Colonic mucosa (tissue), 4 donors: ENCODE measurements around the gene PTGER1. TPM values are rescaled to one million over a fixed set of nuclear protein-coding genes. Genes with fewer than 3 reads are reported as not detected.

Experiments used
- DNase-seq: peaks from one replicate; pipeline ENCODE4 v3.0.0-alpha.2; 2020
- H3K27ac ChIP-seq: fragments of 200-600 bp; one replicate; pipeline ENCODE4 v1.8.0; 2021
- H3K27me3 ChIP-seq: fragments of 200-600 bp; one replicate; pipeline ENCODE4 v1.8.0; 2021
- H3K36me3 ChIP-seq: fragments of 200-600 bp; one replicate; pipeline ENCODE4 v1.8.0; 2021
- H3K4me1 ChIP-seq: fragments of 200-600 bp; one replicate; pipeline ENCODE4 v1.8.0; 2021; ENCODE audit warnings: mild to moderate bottlenecking
- H3K4me3 ChIP-seq: fragments of 200-600 bp; one replicate; pipeline ENCODE4 v1.8.0; 2021
- H3K9ac ChIP-seq, 2 donors: one replicate each; pipeline ENCODE4 v1.7.0; 2013; ENCODE audit warnings: control low read depth in 2 of 2, low read depth in 2 of 2, low read length in 2 of 2
- H3K9me3 ChIP-seq: fragments of 200-600 bp; one replicate; pipeline ENCODE4 v1.8.0; 2021
- intact Hi-C: fragments of 100-400 bp; cut with DNase I; formaldehyde crosslinking; loops from one replicate; pipeline ENCODE4 v1.14.1; 2022
- total RNA-seq, 2 donors: library from RNA; stranded (reverse); fragmentation: NEBNext Ultra II Directional in 1 of 2; extraction: Animal tissue kit (Norgen Biotek cat#: 25700) in 1 of 2; gene quantifications; one replicate each; pipeline ENCODE4 v1.2.1, GENCODE V29; 2021
- TF ChIP-seq, protein P1 (sequence below): fragments of 200-600 bp; IDR thresholded peaks from one replicate; pipeline ENCODE4 v1.8.0; 2022; ENCODE audit warnings: antibody characterized with exemption, mild to moderate bottlenecking
- donor health status: healthy.
- donor health status: DM: no; HTN: no; CAD: no.
- donor health status: DM: no; HTN: no; CAD: no.

Gene PTGER1
- total RNA-seq, 2 donors from 2014 or later, result 0.35 to 0.72 TPM

DNA sequence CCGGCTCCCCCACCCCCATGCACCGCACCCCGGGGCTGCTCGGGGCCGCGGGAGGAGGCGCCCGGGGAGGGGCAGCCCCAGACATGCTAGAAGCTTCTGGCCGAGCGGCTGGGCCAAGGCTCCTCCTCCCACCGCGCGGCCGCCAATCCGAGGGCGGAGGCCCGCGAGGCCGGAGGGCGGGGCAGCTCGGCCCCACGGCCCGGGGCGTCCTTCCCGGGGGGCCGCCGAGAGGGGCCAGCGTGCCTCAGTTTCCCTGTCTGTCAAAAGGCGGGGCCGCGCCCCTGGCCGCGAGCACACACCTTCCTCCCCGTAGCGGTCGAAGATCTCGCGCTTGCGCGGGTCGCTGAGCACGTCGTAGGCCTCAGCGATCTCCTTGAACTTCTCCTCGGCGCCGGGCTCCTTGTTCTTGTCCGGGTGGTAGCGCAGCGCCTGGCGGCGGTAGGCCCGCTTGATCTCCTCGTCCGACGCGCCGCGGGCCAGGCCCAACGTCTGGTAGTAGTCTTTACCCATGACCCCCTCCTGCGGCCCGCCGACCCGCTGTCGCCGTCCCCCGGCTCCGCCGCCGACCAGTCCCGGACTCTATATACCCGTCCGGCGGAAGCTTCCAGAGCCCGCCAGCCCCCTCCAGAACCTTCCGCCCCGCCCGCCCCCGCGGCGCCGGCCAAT, 42.8 kb upstream of the PTGER1 start, which contains the start of gene DNAJB1:
Gene DNAJB1 (minus strand): TSS at position 558 of the 666 bp plus-strand sequence. CDS start 48 bp downstream, at position 510.
- peak within 1 kb of the TSS; percentile 68 for H3K4me3 ChIP-seq
- TF ChIP-seq, protein P1, sequence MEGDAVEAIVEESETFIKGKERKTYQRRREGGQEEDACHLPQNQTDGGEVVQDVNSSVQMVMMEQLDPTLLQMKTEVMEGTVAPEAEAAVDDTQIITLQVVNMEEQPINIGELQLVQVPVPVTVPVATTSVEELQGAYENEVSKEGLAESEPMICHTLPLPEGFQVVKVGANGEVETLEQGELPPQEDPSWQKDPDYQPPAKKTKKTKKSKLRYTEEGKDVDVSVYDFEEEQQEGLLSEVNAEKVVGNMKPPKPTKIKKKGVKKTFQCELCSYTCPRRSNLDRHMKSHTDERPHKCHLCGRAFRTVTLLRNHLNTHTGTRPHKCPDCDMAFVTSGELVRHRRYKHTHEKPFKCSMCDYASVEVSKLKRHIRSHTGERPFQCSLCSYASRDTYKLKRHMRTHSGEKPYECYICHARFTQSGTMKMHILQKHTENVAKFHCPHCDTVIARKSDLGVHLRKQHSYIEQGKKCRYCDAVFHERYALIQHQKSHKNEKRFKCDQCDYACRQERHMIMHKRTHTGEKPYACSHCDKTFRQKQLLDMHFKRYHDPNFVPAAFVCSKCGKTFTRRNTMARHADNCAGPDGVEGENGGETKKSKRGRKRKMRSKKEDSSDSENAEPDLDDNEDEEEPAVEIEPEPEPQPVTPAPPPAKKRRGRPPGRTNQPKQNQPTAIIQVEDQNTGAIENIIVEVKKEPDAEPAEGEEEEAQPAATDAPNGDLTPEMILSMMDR, result no peak
- H3K9ac ChIP-seq, result peak within 1 kb of the TSS; percentile 94 to 99
- H3K9me3 ChIP-seq, result no peaks in the 10 kb centered on the region
- peak; percentile 87 for DNase-seq
- peak within 1 kb of the TSS; percentile 97 for H3K27ac ChIP-seq
- peaks cover 16% of the 10 kb centered on the region for H3K4me1 ChIP-seq
- H3K36me3 ChIP-seq, result peaks cover 15% of the 10 kb centered on the region
- no peaks in the 10 kb centered on the region for H3K27me3 ChIP-seq
- intact Hi-C loops, result no loop called here

GRCh38 chr19:14517446-14517839, 42.3 kb upstream of the PTGER1 start:
- H3K36me3 ChIP-seq, result peaks cover 15% of the 10 kb centered on the region
- H3K27ac ChIP-seq, result peak overlapping the region; percentile 97
- intact Hi-C loops, result no loop called here
- DNase-seq, result no peak
- peak overlapping the region; percentile 94 to 99 for H3K9ac ChIP-seq
- TF ChIP-seq, protein P1, result no peak
- peak overlapping the region; percentile 68 for H3K4me3 ChIP-seq
- no peaks in the 10 kb centered on the region for H3K27me3 ChIP-seq
- no peaks in the 10 kb centered on the region for H3K9me3 ChIP-seq
- H3K4me1 ChIP-seq, result peaks cover 16% of the 10 kb centered on the region

DNA sequence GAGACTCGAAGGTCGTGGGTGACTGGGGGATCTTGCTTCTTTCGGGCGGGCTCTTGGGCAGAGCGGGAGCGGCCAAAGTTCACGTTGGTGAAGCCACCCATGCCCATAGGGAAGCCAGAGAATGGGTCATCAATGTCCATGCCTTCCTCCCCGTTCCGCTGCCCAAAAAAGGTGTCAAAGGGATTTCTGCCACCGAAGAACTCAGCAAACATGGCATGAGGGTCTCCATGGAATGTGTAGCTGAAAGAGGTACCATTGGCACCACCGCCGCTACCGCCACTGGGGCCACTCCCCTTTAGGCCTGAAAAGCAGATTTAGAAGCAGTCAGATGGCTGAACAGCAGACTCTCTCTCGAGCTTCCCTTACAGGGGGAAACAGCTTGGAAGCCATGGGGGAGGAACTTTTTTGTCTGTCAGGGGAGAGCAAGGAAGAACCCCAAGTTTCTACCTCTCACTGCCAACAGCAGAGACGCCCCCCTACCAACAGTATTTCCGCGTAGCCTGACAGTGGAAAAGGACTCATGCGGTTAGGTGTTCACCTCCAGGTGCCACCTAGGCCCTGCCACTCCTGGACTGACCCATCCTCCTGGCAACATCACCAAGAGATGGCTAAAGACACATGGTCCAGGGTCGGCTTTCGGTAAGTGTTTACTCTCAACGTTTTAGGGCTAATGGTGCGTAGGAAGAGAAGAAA, 41.7 kb upstream of the PTGER1 start:
- intact Hi-C loops, result no loop called here
- no peaks in the 10 kb centered on the region for H3K27me3 ChIP-seq
- peak; percentile 63 for DNase-seq

DNA sequence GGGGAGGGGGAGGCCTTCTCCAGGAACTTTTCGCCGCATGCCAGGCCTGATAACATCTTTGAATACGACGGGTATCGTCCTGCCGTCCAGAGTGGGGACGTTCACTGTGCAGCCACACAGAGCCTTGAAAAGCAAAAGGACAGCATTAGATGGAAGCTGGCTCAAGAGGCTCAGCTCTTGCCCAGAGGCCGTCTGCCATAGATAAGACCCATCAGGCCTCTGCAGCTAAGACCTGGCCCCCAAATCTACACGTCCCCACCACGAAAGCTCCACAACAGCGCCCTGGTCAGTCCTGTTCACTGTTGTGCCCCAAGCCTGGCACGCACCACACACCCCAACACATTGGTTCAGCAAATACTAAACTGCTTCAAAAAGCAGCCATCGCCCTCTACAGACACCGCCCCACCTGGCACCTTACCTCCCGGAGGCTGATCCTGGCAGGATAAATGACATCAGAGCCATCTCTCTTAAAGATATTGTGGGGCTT, 40.9 kb upstream of the PTGER1 start:
- TF ChIP-seq, protein P1, result no peak
- Histone ChIP-seq H3K9ac (peak overlapping the region; percentile 62 to 94), H3K4me1 (peaks cover 16% of the 10 kb centered on the region), H3K27me3 (no peaks in the 10 kb centered on the region), H3K27ac (peak overlapping the region; percentile 97), H3K9me3 (no peaks in the 10 kb centered on the region), H3K36me3 (peaks cover 15% of the 10 kb centered on the region), H3K4me3 (peak overlapping the region; percentile 68)
- DNase-seq, result peak; percentile 64
- intact Hi-C loops, result no loop called here

More for the DNA sequence above, 41.7 kb upstream of the PTGER1 start:
- Histone ChIP-seq H3K36me3 (peaks cover 15% of the 10 kb centered on the region), H3K9ac (peak overlapping the region; percentile 94 to 99), H3K9me3 (no peaks in the 10 kb centered on the region), H3K4me1 (peaks cover 16% of the 10 kb centered on the region), H3K4me3 (peak overlapping the region; percentile 68), H3K27ac (peak overlapping the region; percentile 97)
- TF ChIP-seq, protein P1, result no peak

DNA sequence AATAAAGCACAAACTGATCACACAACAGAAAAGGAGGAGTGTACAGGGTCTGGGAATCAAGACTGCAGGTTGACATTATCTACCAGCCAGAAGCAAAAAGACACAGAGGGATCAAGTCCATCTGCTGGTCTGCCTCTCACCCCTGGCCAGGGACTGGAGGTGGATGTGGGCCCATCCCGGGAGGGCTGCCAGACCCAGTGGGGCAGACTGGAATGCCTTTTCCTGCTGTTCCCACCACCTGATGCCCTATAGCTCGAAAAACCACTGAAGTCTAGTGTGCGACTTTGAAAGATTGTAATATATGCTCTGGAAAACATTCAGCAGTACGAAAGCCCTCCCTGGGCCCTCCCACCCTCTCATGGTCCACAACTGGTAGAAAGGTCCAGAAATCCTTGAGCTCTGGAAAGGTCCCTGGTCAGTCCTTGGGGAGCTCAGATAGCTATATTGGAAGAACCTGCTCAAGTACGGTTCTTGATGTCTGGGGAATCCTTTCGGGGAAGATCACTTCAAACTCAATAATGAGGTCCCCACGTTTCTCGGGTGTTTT, 40.4 kb upstream of the PTGER1 start:
- H3K4me1 ChIP-seq, result peaks cover 16% of the 10 kb centered on the region
- H3K9me3 ChIP-seq, result no peaks in the 10 kb centered on the region
- DNase-seq, result no peak
- no peak overlapping the region for H3K27ac ChIP-seq
- H3K27me3 ChIP-seq, result no peaks in the 10 kb centered on the region
- H3K36me3 ChIP-seq, result peaks cover 15% of the 10 kb centered on the region
- intact Hi-C loops, result no loop called here
- TF ChIP-seq, protein P1, result no peak
- peak overlapping the region in 1 of 2 donors; percentile 94 for H3K9ac ChIP-seq
- H3K4me3 ChIP-seq, result peak overlapping the region; percentile 68
